GM12878 (cell line): ENCODE measurements around the gene CRTC3.

Source experiments
- EZH2 ChIP-seq: IDR thresholded peaks from 2 replicates; pipeline ENCODE4 v1.6.1; 2012; ENCODE audit warnings: low read depth, mild to moderate bottlenecking, control low read depth, inconsistent platforms, low read length, borderline replicate concordance; ENCODE audit not compliant: control insufficient read depth
- IRF4 ChIP-seq: IDR thresholded peaks from 2 replicates; pipeline ENCODE4 v1.6.1; 2011; ENCODE audit warnings: low read depth, low read length
- NR2C2 ChIP-seq: IDR thresholded peaks from 2 replicates; pipeline ENCODE4 v1.6.1; 2011; ENCODE audit warnings: borderline replicate concordance, low read depth; ENCODE audit not compliant: control insufficient read depth, insufficient read length
- POLR2A ChIP-seq: IDR thresholded peaks from 2 replicates; pipeline ENCODE4 v1.6.1; 2011; ENCODE audit warnings: low read depth, mild to moderate bottlenecking, low read length
- YY1 ChIP-seq: IDR thresholded peaks from 2 replicates; pipeline ENCODE4 v1.6.1; 2011; ENCODE audit warnings: low read depth, mild to moderate bottlenecking, low read length
- ZNF217 ChIP-seq: fragments of 450-650 bp; IDR thresholded peaks from 2 replicates; pipeline ENCODE4 v1.6.1; 2017; ENCODE audit warnings: antibody characterized with exemption, mild to moderate bottlenecking
- TF ChIP-seq, protein P1 (sequence below), 3 experiments: IDR thresholded peaks in 2 of 3; conservative IDR thresholded peaks in 1 of 3; 2 replicates each; pipeline ENCODE4 v1.5.1; 2011; ENCODE audit warnings: low read depth in 3 of 3, low read length in 3 of 3, mild to moderate bottlenecking in 3 of 3, control low read depth in 2 of 3, moderate library complexity in 2 of 3, inconsistent platforms in 1 of 3, mixed read lengths in 1 of 3; ENCODE audit not compliant: control insufficient read depth in 2 of 3, insufficient read depth in 1 of 3; ENCODE audit errors: extremely low read depth in 1 of 3
- TF ChIP-seq, protein P2 (sequence below): IDR thresholded peaks from 2 replicates; pipeline ENCODE4 v1.6.1; 2011; ENCODE audit warnings: low read depth, low read length, improper control_type of control experiment, borderline replicate concordance
- TF ChIP-seq, protein P3 (sequence below): fragments of 450-650 bp; IDR thresholded peaks from 2 replicates; pipeline ENCODE4 v1.6.1; 2017; ENCODE audit warnings: mild to moderate bottlenecking, moderate library complexity

DNA sequence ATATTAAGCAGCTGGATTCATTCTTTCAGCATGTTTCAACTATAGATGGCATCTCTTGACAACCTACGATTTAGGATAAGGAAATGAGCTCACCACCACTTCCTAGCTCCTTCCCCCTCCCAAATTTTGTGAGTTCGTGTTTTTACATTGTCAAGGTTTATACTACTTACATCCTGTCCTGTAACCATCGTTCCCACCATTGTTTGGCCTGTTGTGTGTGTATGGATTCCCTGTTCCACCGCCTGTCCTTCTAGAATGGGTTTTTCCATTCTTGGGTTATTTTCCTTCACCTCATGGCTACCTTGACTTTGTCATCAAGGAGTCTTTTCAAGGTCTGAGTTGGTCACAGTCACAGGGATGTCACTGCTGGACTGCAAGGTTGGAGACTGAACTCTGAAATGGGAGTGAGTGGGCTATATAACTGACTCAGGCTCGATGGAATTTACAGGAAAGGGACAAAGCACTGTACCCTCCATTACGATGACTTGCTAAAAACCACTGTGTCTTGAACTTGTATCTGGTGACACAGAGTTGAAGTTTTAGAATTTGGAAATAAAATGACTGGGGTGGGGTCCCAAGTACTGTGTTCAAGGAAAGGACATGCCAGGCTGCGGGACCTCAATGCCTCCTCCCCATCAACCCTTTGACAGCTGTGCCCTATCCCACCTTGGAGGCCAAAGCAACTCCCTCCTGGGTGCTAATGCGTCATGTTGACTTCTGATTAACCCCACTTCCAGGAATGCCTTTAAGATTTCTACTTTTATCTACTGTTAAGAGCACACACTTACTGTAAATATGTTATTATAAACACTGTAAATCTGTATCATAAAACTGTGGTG is 120.6 kb downstream of the CRTC3 start:
- TF ChIP-seq EZH2 (no peak), NR2C2 (no peak), IRF4 (no peak), YY1 (no peak), POLR2A (no peak), ZNF217 (no peak)
- TF ChIP-seq, protein P1, sequence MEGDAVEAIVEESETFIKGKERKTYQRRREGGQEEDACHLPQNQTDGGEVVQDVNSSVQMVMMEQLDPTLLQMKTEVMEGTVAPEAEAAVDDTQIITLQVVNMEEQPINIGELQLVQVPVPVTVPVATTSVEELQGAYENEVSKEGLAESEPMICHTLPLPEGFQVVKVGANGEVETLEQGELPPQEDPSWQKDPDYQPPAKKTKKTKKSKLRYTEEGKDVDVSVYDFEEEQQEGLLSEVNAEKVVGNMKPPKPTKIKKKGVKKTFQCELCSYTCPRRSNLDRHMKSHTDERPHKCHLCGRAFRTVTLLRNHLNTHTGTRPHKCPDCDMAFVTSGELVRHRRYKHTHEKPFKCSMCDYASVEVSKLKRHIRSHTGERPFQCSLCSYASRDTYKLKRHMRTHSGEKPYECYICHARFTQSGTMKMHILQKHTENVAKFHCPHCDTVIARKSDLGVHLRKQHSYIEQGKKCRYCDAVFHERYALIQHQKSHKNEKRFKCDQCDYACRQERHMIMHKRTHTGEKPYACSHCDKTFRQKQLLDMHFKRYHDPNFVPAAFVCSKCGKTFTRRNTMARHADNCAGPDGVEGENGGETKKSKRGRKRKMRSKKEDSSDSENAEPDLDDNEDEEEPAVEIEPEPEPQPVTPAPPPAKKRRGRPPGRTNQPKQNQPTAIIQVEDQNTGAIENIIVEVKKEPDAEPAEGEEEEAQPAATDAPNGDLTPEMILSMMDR (IDR thresholded peaks at IDR 0.05 in 2 of 3, conservative IDR thresholded peaks at IDR 0.05 in 1 of 3; ENCODE audit: control insufficient read depth in 2 of 3, extremely low read depth in 1 of 3, insufficient read depth in 1 of 3, low read depth in 3 of 3, low read length in 3 of 3) = no peak; a peak in 1 of 6 replicates
- TF ChIP-seq, protein P2, sequence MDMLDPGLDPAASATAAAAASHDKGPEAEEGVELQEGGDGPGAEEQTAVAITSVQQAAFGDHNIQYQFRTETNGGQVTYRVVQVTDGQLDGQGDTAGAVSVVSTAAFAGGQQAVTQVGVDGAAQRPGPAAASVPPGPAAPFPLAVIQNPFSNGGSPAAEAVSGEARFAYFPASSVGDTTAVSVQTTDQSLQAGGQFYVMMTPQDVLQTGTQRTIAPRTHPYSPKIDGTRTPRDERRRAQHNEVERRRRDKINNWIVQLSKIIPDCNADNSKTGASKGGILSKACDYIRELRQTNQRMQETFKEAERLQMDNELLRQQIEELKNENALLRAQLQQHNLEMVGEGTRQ = no peak
- TF ChIP-seq, protein P3, sequence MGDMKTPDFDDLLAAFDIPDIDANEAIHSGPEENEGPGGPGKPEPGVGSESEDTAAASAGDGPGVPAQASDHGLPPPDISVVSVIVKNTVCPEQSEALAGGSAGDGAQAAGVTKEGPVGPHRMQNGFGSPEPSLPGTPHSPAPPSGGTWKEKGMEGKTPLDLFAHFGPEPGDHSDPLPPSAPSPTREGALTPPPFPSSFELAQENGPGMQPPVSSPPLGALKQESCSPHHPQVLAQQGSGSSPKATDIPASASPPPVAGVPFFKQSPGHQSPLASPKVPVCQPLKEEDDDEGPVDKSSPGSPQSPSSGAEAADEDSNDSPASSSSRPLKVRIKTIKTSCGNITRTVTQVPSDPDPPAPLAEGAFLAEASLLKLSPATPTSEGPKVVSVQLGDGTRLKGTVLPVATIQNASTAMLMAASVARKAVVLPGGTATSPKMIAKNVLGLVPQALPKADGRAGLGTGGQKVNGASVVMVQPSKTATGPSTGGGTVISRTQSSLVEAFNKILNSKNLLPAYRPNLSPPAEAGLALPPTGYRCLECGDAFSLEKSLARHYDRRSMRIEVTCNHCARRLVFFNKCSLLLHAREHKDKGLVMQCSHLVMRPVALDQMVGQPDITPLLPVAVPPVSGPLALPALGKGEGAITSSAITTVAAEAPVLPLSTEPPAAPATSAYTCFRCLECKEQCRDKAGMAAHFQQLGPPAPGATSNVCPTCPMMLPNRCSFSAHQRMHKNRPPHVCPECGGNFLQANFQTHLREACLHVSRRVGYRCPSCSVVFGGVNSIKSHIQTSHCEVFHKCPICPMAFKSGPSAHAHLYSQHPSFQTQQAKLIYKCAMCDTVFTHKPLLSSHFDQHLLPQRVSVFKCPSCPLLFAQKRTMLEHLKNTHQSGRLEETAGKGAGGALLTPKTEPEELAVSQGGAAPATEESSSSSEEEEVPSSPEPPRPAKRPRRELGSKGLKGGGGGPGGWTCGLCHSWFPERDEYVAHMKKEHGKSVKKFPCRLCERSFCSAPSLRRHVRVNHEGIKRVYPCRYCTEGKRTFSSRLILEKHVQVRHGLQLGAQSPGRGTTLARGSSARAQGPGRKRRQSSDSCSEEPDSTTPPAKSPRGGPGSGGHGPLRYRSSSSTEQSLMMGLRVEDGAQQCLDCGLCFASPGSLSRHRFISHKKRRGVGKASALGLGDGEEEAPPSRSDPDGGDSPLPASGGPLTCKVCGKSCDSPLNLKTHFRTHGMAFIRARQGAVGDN = no peak
